Mesenchymal stem cell (in vitro differentiated cells and primary cell): ENCODE results near the gene SRRM4.
A peak's percentile ranks its signal among the peaks of the same experiment; 100 is the strongest.

Experiments used
- DNase-seq: peaks from one replicate; pipeline ENCODE4 v3.0.0-alpha.2; 2013
- H2AFZ ChIP-seq: one replicate; pipeline ENCODE4 v1.6.1; 2013; ENCODE audit warnings: low read depth, mild to moderate bottlenecking, control low read depth, inconsistent platforms, low read length, moderate library complexity
- H2AK5ac ChIP-seq: 2 replicates; pipeline ENCODE4 v1.6.1; 2013; ENCODE audit warnings: low read length, moderate library complexity, mild to moderate bottlenecking, inconsistent platforms; ENCODE audit not compliant: severe bottlenecking
- H2BK120ac ChIP-seq: one replicate; pipeline ENCODE4 v1.6.1; 2013; ENCODE audit warnings: low read depth, mild to moderate bottlenecking, inconsistent platforms, low read length, moderate library complexity
- H2BK12ac ChIP-seq, 2 experiments: one replicate each; pipeline ENCODE4 v1.6.1; 2013; ENCODE audit warnings: inconsistent platforms in 2 of 2, low read length in 2 of 2, mild to moderate bottlenecking in 2 of 2, moderate library complexity in 2 of 2, control low read depth in 1 of 2
- H2BK15ac ChIP-seq: one replicate; pipeline ENCODE4 v1.6.1; 2013; ENCODE audit warnings: mild to moderate bottlenecking, low read depth, inconsistent platforms; ENCODE audit not compliant: poor library complexity, severe bottlenecking
- H2BK5ac ChIP-seq: 2 replicates; pipeline ENCODE4 v1.6.1; 2013; ENCODE audit warnings: low read depth, mild to moderate bottlenecking, low read length, control low read depth, inconsistent platforms; ENCODE audit not compliant: poor library complexity, severe bottlenecking
- H3K14ac ChIP-seq, 2 experiments: one replicate each; pipeline ENCODE4 v1.6.1; 2013; ENCODE audit warnings: inconsistent platforms in 2 of 2, low read length in 2 of 2, control low read depth in 1 of 2, mild to moderate bottlenecking in 1 of 2, moderate library complexity in 1 of 2
- H3K18ac ChIP-seq, 2 experiments: one replicate each; pipeline ENCODE4 v1.6.1; 2013; ENCODE audit warnings: inconsistent platforms in 2 of 2, low read length in 2 of 2, control low read depth in 1 of 2, low read depth in 1 of 2, mild to moderate bottlenecking in 1 of 2
- H3K23ac ChIP-seq, 2 experiments: one replicate each; pipeline ENCODE4 v1.6.1; 2013; ENCODE audit warnings: inconsistent platforms in 2 of 2, low read length in 2 of 2, mild to moderate bottlenecking in 2 of 2, moderate library complexity in 2 of 2, control low read depth in 1 of 2
- H3K27ac ChIP-seq: 2 replicates; pipeline ENCODE4 v1.5.1; 2013; ENCODE audit warnings: mild to moderate bottlenecking, moderate library complexity, low read length, control low read depth, inconsistent platforms; ENCODE audit not compliant: poor library complexity, severe bottlenecking
- H3K27me3 ChIP-seq, 2 experiments: 2 replicates each; pipeline versions ENCODE4 v1.6.1 to v1.7.0; 2013; ENCODE audit warnings: low read length in 2 of 2, mild to moderate bottlenecking in 2 of 2, moderate library complexity in 2 of 2, control low read depth in 1 of 2, inconsistent platforms in 1 of 2; ENCODE audit not compliant: control insufficient read depth in 1 of 2, insufficient read depth in 1 of 2
- H3K36me3 ChIP-seq, 2 experiments: 2 replicates each; pipeline versions ENCODE4 v1.6.1 to v1.7.0; 2013; ENCODE audit warnings: low read length in 2 of 2, control low read depth in 1 of 2, inconsistent platforms in 1 of 2, low read depth in 1 of 2, mild to moderate bottlenecking in 1 of 2; ENCODE audit not compliant: insufficient read depth in 2 of 2, control insufficient read depth in 1 of 2
- H3K4ac ChIP-seq, 2 experiments: one replicate each; pipeline ENCODE4 v1.6.1; 2013; ENCODE audit warnings: inconsistent platforms in 2 of 2, low read length in 2 of 2, mild to moderate bottlenecking in 2 of 2, moderate library complexity in 2 of 2, control low read depth in 1 of 2, low read depth in 1 of 2
- H3K4me1 ChIP-seq: 2 replicates; pipeline ENCODE4 v1.6.1; 2013; ENCODE audit warnings: low read depth, low read length, control low read depth; ENCODE audit not compliant: control insufficient read depth, insufficient read depth
- H3K4me2 ChIP-seq: 2 replicates; pipeline ENCODE4 v1.6.1; 2013; ENCODE audit warnings: low read length, mild to moderate bottlenecking, inconsistent platforms; ENCODE audit not compliant: poor library complexity, severe bottlenecking
- H3K4me3 ChIP-seq, 2 experiments: 2 replicates each; pipeline versions ENCODE4 v1.5.1 to v1.7.0; 2013; ENCODE audit warnings: low read length in 2 of 2, mild to moderate bottlenecking in 2 of 2, control low read depth in 1 of 2, low read depth in 1 of 2; ENCODE audit not compliant: insufficient read depth in 1 of 2
- H3K79me1 ChIP-seq: replicated peaks from 2 replicates; pipeline ENCODE4 v1.6.1; 2013; ENCODE audit warnings: mild to moderate bottlenecking, control low read depth, low read length, inconsistent platforms; ENCODE audit not compliant: poor library complexity, severe bottlenecking
- H3K9ac ChIP-seq: 2 replicates; pipeline ENCODE4 v1.7.0; 2013; ENCODE audit warnings: mild to moderate bottlenecking, low read length, moderate library complexity
- H3K9me3 ChIP-seq: 2 replicates; pipeline ENCODE4 v1.7.0; 2013; ENCODE audit warnings: mild to moderate bottlenecking, low read length; ENCODE audit not compliant: control insufficient read depth
- H4K8ac ChIP-seq: one replicate; pipeline ENCODE4 v1.6.1; 2013; ENCODE audit warnings: inconsistent platforms, mild to moderate bottlenecking, low read length, moderate library complexity
- H4K91ac ChIP-seq: one replicate; pipeline ENCODE4 v1.6.1; 2013; ENCODE audit warnings: mild to moderate bottlenecking, low read length, inconsistent platforms
- WGBS: methylation state at CpG from one replicate; pipeline ENCODE4 v1.1.7; 2013; ENCODE audit warnings: mixed read lengths; 5-methylcytosine and 5-hydroxymethylcytosine counted together

Gene SRRM4

GRCh38 chr12:119147847-119148448 lies 166.6 kb downstream of the SRRM4 start:
- Histone ChIP-seq H3K4me1 (no peaks in the 10 kb centered on the region), H3K9ac (no peak overlapping the region), H3K9me3 (peaks cover 10% of the 10 kb centered on the region), H3K4me2 (no peak overlapping the region), H2BK5ac (no peak overlapping the region), H3K14ac (no peak overlapping the region), H3K4ac (no peak overlapping the region), H3K79me1 (no peaks in the 10 kb centered on the region), H3K36me3 (no peaks in the 10 kb centered on the region), H3K23ac (no peak overlapping the region), H2AFZ (no peak overlapping the region), H2BK15ac (no peak overlapping the region), H3K4me3 (no peak overlapping the region), H3K27me3 (peaks cover 0 to 6% of the 10 kb centered on the region in 2 experiments), H4K91ac (no peak overlapping the region), H2AK5ac (no peak overlapping the region), H2BK12ac (no peak overlapping the region), H4K8ac (no peak overlapping the region), H3K18ac (no peak overlapping the region), H3K27ac (no peak overlapping the region), H2BK120ac (no peak overlapping the region)
- whole genome bisulfite sequencing = 94% methylated on average over 2 of the region's 2 CpGs
- no peak for DNase-seq

GRCh38 chr12:119149270-119149669 lies 167.9 kb downstream of the SRRM4 start:
- H3K4me3 ChIP-seq = no peak overlapping the region
- H2BK120ac ChIP-seq = no peak overlapping the region
- no peak for DNase-seq
- no peak overlapping the region for H4K91ac ChIP-seq
- H4K8ac ChIP-seq = no peak overlapping the region
- H2AK5ac ChIP-seq = no peak overlapping the region
- H3K9ac ChIP-seq = no peak overlapping the region
- H3K79me1 ChIP-seq = no peaks in the 10 kb centered on the region
- peaks cover 0 to 11% of the 10 kb centered on the region in 2 experiments for H3K27me3 ChIP-seq
- peaks cover 10% of the 10 kb centered on the region for H3K9me3 ChIP-seq
- H3K27ac ChIP-seq = no peak overlapping the region
- peaks cover 2% of the 10 kb centered on the region for H3K4me1 ChIP-seq
- H3K4ac ChIP-seq = no peak overlapping the region
- H3K23ac ChIP-seq = no peak overlapping the region
- no peak overlapping the region for H2AFZ ChIP-seq
- no peak overlapping the region for H2BK12ac ChIP-seq
- H3K18ac ChIP-seq = no peak overlapping the region
- no peaks in the 10 kb centered on the region for H3K36me3 ChIP-seq
- 83% methylated on average over 7 of the region's 7 CpGs for WGBS
- H3K14ac ChIP-seq = no peak overlapping the region
- H2BK15ac ChIP-seq = no peak overlapping the region
- H3K4me2 ChIP-seq = no peak overlapping the region
- H2BK5ac ChIP-seq = no peak overlapping the region

GRCh38 chr12:119151445-119152026 lies 170.2 kb downstream of the SRRM4 start:
- H3K18ac ChIP-seq = no peak overlapping the region
- H3K79me1 ChIP-seq = no peaks in the 10 kb centered on the region
- H3K4me1 ChIP-seq = peaks cover 2% of the 10 kb centered on the region
- DNase-seq = no peak
- H2BK12ac ChIP-seq = no peak overlapping the region
- no peak overlapping the region for H3K9ac ChIP-seq
- H3K27me3 ChIP-seq = peaks cover 0 to 9% of the 10 kb centered on the region in 2 experiments
- no peak overlapping the region for H4K8ac ChIP-seq
- no peak overlapping the region for H3K4me2 ChIP-seq
- H4K91ac ChIP-seq = no peak overlapping the region
- H2AFZ ChIP-seq = no peak overlapping the region
- no peak overlapping the region for H3K27ac ChIP-seq
- H2AK5ac ChIP-seq = no peak overlapping the region
- H2BK120ac ChIP-seq = no peak overlapping the region
- H3K36me3 ChIP-seq = no peaks in the 10 kb centered on the region
- peaks cover 10% of the 10 kb centered on the region for H3K9me3 ChIP-seq
- H3K14ac ChIP-seq = no peak overlapping the region
- H3K4me3 ChIP-seq = no peak overlapping the region
- H3K23ac ChIP-seq = no peak overlapping the region
- H2BK15ac ChIP-seq = no peak overlapping the region
- no peak overlapping the region for H3K4ac ChIP-seq
- H2BK5ac ChIP-seq = no peak overlapping the region
- WGBS = 67% methylated on average over 1 of the region's 1 CpG

- peak overlapping the region; percentile 42 to 67 for H3K18ac ChIP-seq
- H3K9me3 ChIP-seq = peaks cover 10% of the 10 kb centered on the region
- no peak overlapping the region for H3K27ac ChIP-seq
- DNase-seq = peak; percentile 74
- no peak overlapping the region for H3K14ac ChIP-seq
- peak overlapping the region in 1 of 2 experiments; percentile 43 for H2BK12ac ChIP-seq
- H3K4ac ChIP-seq = no peak overlapping the region
- H4K91ac ChIP-seq = peak overlapping the region; percentile 1
- WGBS = 16% methylated on average over 48 of the region's 49 CpGs
- no peak overlapping the region for H3K23ac ChIP-seq
- H3K4me2 ChIP-seq = peak overlapping the region; percentile 49
- H3K9ac ChIP-seq = no peak overlapping the region
- H2AFZ ChIP-seq = peak overlapping the region; percentile 60
- no peak overlapping the region for H3K4me3 ChIP-seq
- H3K27me3 ChIP-seq = peaks cover 0 to 5% of the 10 kb centered on the region in 2 experiments
- no peak overlapping the region for H2AK5ac ChIP-seq
- H3K36me3 ChIP-seq = no peaks in the 10 kb centered on the region
- H2BK5ac ChIP-seq = no peak overlapping the region
- H2BK15ac ChIP-seq = no peak overlapping the region
- H3K4me1 ChIP-seq = peaks cover 2% of the 10 kb centered on the region
- H2BK120ac ChIP-seq = no peak overlapping the region
- H3K79me1 ChIP-seq = no peaks in the 10 kb centered on the region
- H4K8ac ChIP-seq = peak overlapping the region; percentile 32
Measured at GRCh38 chr12:119153477-119154434, 172.4 kb downstream of the SRRM4 start.
